ENCODE data around the gene PIGL.

PIGL gene

GRCh38 chr17:16374146-16374938 lies 157.3 kb downstream of the PIGL start:
- TF ChIP-seq GATA3 (IDR thresholded peaks at IDR 0.05; ENCODE audit: low read depth, low read length), result no peak
- no peak for TF ChIP-seq GATA2 (IDR thresholded peaks at IDR 0.05; ENCODE audit: low read depth, low read length)
